Glutamatergic neuron (in vitro differentiated cells): ENCODE measurements around the gene KIRREL3. TPM values are rescaled to one million over a fixed set of nuclear protein-coding genes. Genes with fewer than 3 reads are reported as not detected.

ENCODE experiments used
- DNase-seq: peaks from one replicate; pipeline ENCODE4 v3.0.0; 2022
- H3K27ac Mint-ChIP-seq: one replicate; pipeline ENCODE4 v1.8.0; 2020; ENCODE audit warnings: mild to moderate bottlenecking, mixed read lengths, inconsistent platforms; ENCODE audit not compliant: unreplicated experiment
- H3K27me3 Mint-ChIP-seq: one replicate; pipeline ENCODE4 v1.8.0; 2020; ENCODE audit warnings: mild to moderate bottlenecking, moderate library complexity, mixed read lengths, inconsistent platforms; ENCODE audit not compliant: unreplicated experiment
- H3K36me3 Mint-ChIP-seq: one replicate; pipeline ENCODE4 v1.8.0; 2020; ENCODE audit warnings: mild to moderate bottlenecking, mixed read lengths, inconsistent platforms; ENCODE audit not compliant: unreplicated experiment
- H3K4me1 Mint-ChIP-seq: one replicate; pipeline ENCODE4 v1.8.0; 2020; ENCODE audit warnings: mild to moderate bottlenecking, low read depth, mixed read lengths, inconsistent platforms; ENCODE audit not compliant: unreplicated experiment
- H3K4me3 Mint-ChIP-seq: one replicate; pipeline ENCODE4 v1.8.0; 2020; ENCODE audit warnings: mild to moderate bottlenecking, mixed read lengths, inconsistent platforms; ENCODE audit not compliant: unreplicated experiment
- H3K9me3 Mint-ChIP-seq: one replicate; pipeline ENCODE4 v1.8.0; 2020; ENCODE audit warnings: mild to moderate bottlenecking, moderate library complexity, mixed read lengths, inconsistent platforms; ENCODE audit not compliant: unreplicated experiment
- total RNA-seq: library from RNA; stranded (reverse); fragmentation: NEBNext Ultra II Directional; extraction: Animal tissue kit (Norgen Biotek cat#: 25700); gene quantifications from one replicate; pipeline ENCODE4 v1.2.1, GENCODE V29; 2021; ENCODE audit not compliant: unreplicated experiment
- TF ChIP-seq, protein P1 (sequence below): fragments of 200-600 bp; sonication (generic); IDR thresholded peaks from one replicate; pipeline ENCODE4 v1.5.0; 2021; ENCODE audit not compliant: partially characterized antibody, unreplicated experiment

The KIRREL3 gene
- total RNA-seq, 1 donor from 2014 or later = 25.3 TPM

DNA sequence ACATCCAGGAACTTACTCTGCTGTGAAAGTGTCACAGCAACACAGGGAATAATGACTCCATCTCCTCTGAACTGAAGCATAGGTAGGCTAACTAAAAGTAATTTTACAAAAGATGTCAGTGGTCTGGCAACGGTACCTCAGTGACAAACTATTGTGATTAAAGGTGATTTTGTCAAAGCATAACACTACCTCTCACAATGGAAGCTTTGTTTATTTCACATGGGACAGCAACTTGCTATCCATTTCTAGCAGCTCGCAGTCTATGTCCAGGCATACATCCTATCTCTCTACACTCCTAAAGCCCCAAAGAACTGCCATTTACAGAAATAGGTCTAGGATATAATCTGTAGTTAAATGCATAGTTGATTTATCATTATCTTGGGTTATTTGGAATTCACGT is 163.0 kb downstream of the KIRREL3 start:
- DNase-seq = no peak

DNA sequence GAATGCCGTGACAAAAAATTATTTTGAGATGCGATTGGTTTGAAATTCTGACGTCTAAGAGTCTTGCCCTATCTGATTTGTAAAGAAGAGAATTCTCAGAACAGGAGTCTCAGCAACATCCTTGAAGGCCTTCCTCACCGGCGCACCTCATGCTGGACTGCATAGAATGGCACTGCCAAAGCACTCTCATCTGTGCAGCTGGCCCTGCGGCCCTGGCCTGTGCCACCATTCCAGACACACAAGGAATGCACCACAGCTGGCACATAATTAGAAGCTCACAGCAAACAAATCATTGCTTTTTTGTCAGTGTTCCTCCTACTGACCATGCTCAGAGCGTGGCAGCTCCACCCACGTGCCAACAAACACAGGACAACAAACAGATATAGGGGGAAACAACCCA is 166.0 kb downstream of the KIRREL3 start:
- Mint-ChIP-seq H3K27me3 (no peaks in the 10 kb centered on the region), H3K9me3 (peaks cover 5% of the 10 kb centered on the region), H3K27ac (no peak overlapping the region), H3K4me3 (no peak overlapping the region), H3K36me3 (peaks cover 4% of the 10 kb centered on the region), H3K4me1 (no peaks in the 10 kb centered on the region)
- TF ChIP-seq, protein P1, sequence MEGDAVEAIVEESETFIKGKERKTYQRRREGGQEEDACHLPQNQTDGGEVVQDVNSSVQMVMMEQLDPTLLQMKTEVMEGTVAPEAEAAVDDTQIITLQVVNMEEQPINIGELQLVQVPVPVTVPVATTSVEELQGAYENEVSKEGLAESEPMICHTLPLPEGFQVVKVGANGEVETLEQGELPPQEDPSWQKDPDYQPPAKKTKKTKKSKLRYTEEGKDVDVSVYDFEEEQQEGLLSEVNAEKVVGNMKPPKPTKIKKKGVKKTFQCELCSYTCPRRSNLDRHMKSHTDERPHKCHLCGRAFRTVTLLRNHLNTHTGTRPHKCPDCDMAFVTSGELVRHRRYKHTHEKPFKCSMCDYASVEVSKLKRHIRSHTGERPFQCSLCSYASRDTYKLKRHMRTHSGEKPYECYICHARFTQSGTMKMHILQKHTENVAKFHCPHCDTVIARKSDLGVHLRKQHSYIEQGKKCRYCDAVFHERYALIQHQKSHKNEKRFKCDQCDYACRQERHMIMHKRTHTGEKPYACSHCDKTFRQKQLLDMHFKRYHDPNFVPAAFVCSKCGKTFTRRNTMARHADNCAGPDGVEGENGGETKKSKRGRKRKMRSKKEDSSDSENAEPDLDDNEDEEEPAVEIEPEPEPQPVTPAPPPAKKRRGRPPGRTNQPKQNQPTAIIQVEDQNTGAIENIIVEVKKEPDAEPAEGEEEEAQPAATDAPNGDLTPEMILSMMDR = no peak
- no peak for DNase-seq

More for the DNA sequence above, 163.0 kb downstream of the KIRREL3 start:
- no peaks in the 10 kb centered on the region for H3K4me1 Mint-ChIP-seq
- no peak overlapping the region for H3K27ac Mint-ChIP-seq
- H3K36me3 Mint-ChIP-seq = peaks cover 4% of the 10 kb centered on the region
- H3K9me3 Mint-ChIP-seq = peaks cover 3% of the 10 kb centered on the region
- no peaks in the 10 kb centered on the region for H3K27me3 Mint-ChIP-seq
- no peak overlapping the region for H3K4me3 Mint-ChIP-seq
- TF ChIP-seq, protein P1 = no peak

DNA sequence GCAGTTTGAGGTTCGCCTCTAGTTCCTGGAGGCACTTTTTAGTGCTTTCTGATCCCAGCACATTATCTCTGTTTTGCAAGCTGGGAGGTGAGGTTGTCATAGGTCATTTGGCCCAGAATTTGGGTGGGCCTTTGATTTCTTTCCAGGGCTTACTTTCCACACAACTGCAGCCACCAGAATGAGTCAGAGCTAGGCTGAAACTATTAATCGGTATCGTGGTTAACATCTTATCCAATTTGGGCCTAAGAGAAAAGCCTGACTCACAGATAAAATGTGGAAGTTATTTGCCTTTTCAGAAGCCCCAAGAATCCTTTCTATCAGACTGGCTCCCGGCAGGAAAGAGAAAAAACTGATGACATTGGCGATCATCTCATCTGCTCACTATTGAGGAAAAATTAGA is 166.4 kb downstream of the KIRREL3 start:
- Mint-ChIP-seq H3K27me3 (no peaks in the 10 kb centered on the region), H3K9me3 (peaks cover 5% of the 10 kb centered on the region), H3K4me1 (no peaks in the 10 kb centered on the region), H3K27ac (no peak overlapping the region), H3K36me3 (peaks cover 6% of the 10 kb centered on the region), H3K4me3 (no peak overlapping the region)
- TF ChIP-seq, protein P1 = no peak
- no peak for DNase-seq

DNA sequence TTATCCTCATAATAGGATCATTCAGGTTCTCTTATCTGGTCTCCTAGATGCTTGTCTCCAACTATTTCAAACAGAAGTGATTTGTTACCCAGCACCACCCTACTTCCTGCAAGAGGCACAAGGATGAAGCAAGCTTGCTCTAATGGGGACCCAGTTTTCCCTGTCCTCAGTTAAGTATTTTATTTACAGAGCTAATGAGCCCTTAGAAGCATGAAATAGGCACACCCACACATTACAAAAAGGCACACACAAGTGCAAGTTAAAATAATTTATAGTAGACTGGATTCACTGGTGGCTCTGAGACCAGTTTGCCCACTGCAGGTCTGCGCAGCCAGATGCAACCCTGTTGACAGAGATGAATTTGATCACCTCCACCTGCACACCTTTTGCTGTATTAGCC is 167.5 kb downstream of the KIRREL3 start:
- Mint-ChIP-seq H3K9me3 (peaks cover 5% of the 10 kb centered on the region), H3K36me3 (peaks cover 11% of the 10 kb centered on the region), H3K4me3 (no peak overlapping the region), H3K4me1 (no peaks in the 10 kb centered on the region), H3K27ac (no peak overlapping the region), H3K27me3 (no peaks in the 10 kb centered on the region)
- TF ChIP-seq, protein P1 = no peak
- DNase-seq = no peak

DNA sequence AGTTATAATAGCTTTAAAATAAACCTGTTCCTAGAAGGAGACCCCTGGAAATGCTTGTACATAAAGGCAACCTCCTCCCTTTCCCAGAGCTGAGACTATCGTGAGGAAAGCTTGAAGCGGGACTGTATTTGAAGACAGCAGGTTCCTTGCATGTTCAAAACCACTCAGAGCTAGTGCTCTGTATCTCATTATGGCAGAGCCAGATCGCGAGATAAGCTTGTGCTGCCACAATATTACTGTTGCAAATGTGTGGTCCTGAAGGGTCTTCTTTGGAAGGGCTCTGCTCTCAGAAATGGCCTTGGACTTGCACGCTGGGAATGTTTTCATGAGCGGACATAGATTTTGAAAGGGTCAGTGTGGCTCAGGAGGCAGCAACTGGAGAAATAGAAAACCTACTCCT is 168.2 kb downstream of the KIRREL3 start:
- no peak for DNase-seq
- TF ChIP-seq, protein P1 = no peak
- no peak overlapping the region for H3K27ac Mint-ChIP-seq
- no peak overlapping the region for H3K4me3 Mint-ChIP-seq
- peaks cover 5% of the 10 kb centered on the region for H3K9me3 Mint-ChIP-seq
- H3K36me3 Mint-ChIP-seq = peaks cover 11% of the 10 kb centered on the region
- no peaks in the 10 kb centered on the region for H3K4me1 Mint-ChIP-seq
- H3K27me3 Mint-ChIP-seq = no peaks in the 10 kb centered on the region
